Measurements from ENCODE around the gene ISCA2.

DNA sequence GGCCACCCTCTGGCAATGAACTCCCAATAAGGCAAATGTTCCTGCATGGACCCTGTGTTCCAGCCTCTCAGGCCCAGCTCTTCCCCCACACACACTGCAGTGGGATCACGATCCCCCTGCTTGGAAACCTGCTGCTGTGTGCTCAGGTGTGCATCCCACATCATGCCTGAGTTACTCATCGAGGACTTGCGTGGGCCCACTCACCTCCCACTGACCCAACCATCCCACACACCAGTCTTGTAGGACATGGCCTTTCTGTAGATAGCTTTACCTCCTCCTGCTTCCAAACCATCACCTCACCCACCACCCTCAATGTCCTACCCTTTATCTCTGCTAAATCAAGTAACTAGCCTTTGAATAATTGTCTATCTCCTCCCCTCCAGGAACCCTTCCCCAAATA lies 25.1 kb upstream of the ISCA2 start:
- TF ChIP-seq, protein P1, sequence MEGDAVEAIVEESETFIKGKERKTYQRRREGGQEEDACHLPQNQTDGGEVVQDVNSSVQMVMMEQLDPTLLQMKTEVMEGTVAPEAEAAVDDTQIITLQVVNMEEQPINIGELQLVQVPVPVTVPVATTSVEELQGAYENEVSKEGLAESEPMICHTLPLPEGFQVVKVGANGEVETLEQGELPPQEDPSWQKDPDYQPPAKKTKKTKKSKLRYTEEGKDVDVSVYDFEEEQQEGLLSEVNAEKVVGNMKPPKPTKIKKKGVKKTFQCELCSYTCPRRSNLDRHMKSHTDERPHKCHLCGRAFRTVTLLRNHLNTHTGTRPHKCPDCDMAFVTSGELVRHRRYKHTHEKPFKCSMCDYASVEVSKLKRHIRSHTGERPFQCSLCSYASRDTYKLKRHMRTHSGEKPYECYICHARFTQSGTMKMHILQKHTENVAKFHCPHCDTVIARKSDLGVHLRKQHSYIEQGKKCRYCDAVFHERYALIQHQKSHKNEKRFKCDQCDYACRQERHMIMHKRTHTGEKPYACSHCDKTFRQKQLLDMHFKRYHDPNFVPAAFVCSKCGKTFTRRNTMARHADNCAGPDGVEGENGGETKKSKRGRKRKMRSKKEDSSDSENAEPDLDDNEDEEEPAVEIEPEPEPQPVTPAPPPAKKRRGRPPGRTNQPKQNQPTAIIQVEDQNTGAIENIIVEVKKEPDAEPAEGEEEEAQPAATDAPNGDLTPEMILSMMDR (conservative IDR thresholded peaks at IDR 0.05; ENCODE audit: low read length): no peak
- TF ChIP-seq EZH2phosphoT487 (IDR thresholded peaks at IDR 0.05; ENCODE audit: borderline replicate concordance): no peak

All from Loucy (cell line).